MCF 10A (cell line): ENCODE data around the gene QSOX1. TPM values are rescaled to one million over a fixed set of nuclear protein-coding genes. Genes with fewer than 3 reads are reported as not detected.
"Not testable (repeated sequence)": the region's sequence is repeated elsewhere in the genome, so short reads cannot be mapped to it uniquely, and the experiment has no call there.

Source experiments
- BruUV-seq: library from RNA; stranded (reverse); fragments of 400-500 nt; replicated peaks from 2 replicates; lab custom pipeline; 2021; lab: Mats Ljungman, UMichigan
- CTCF ChIA-PET: fragments of 300-600 bp; sonication (Branson Sonifier 250); formaldehyde crosslinking; extraction: SDS; loops from one replicate; lab custom pipeline; 2021; ENCODE audit warnings: antibody characterized with exemption, inconsistent platforms; lab: Yijun Ruan, JAX
- POLR2A ChIA-PET: fragments of 300-600, 350-650 bp; sonication (Branson Sonifier 250); formaldehyde crosslinking; extraction: SDS; loops from one replicate; lab custom pipeline; 2020; ENCODE audit warnings: antibody characterized with exemption, inconsistent platforms; lab: Yijun Ruan, JAX
- DNase-seq: peaks from one replicate; pipeline ENCODE4 v3.0.0-alpha.2; 2018; ENCODE audit not compliant: unreplicated experiment
- H3K27ac Mint-ChIP-seq: one replicate; pipeline ENCODE4 v1.8.0; 2022; ENCODE audit warnings: mild to moderate bottlenecking, low read depth, mixed read lengths; ENCODE audit not compliant: unreplicated experiment
- H3K27me3 Mint-ChIP-seq: one replicate; pipeline ENCODE4 v1.8.0; 2022; ENCODE audit warnings: mixed read lengths; ENCODE audit not compliant: insufficient read depth, unreplicated experiment
- H3K36me3 Mint-ChIP-seq: one replicate; pipeline ENCODE4 v1.8.0; 2022; ENCODE audit warnings: mild to moderate bottlenecking, moderate library complexity, mixed read lengths; ENCODE audit not compliant: insufficient read depth, unreplicated experiment
- H3K4me1 Mint-ChIP-seq: one replicate; pipeline ENCODE4 v1.8.0; 2022; ENCODE audit warnings: mixed read lengths; ENCODE audit not compliant: insufficient read depth, unreplicated experiment
- H3K4me3 Mint-ChIP-seq: one replicate; pipeline ENCODE4 v1.8.0; 2022; ENCODE audit warnings: mild to moderate bottlenecking, moderate library complexity, mixed read lengths; ENCODE audit not compliant: unreplicated experiment
- H3K9me3 Mint-ChIP-seq: one replicate; pipeline ENCODE4 v1.8.0; 2022; ENCODE audit warnings: mixed read lengths; ENCODE audit not compliant: unreplicated experiment
- CTCF ChIP-seq: fragments of 200-600 bp; IDR thresholded peaks from one replicate; pipeline ENCODE4 v1.8.0; 2022; ENCODE audit warnings: antibody characterized with exemption, mild to moderate bottlenecking; ENCODE audit not compliant: unreplicated experiment
- intact Hi-C: fragments of 100-400 bp; cut with micrococcal nuclease; formaldehyde crosslinking; loops from 2 replicates; pipeline ENCODE4 v1.14.1; 2022
- total RNA-seq: library from RNA; stranded (reverse); gene quantifications from 2 replicates; pipeline ENCODE4 v1.2.3, GENCODE V29; 2022

The QSOX1 gene
- total RNA-seq, 1 experiment from 2014 or later, result 309 TPM

- DNase-seq, result peak; percentile 96
- BruUV-seq, result no TSS peak
- POLR2A ChIA-PET, result interaction anchor here (0.7 to 3.4 kb wide), 6 partner anchors 21 to 240 kb away, joined by 3 to 22 read pairs (median 3); partner anchors contain the start of gene QSOX1
- peak overlapping the region; percentile 80 for H3K27ac Mint-ChIP-seq
- no peak for TF ChIP-seq CTCF
- no peak overlapping the region for H3K4me3 Mint-ChIP-seq
- H3K4me1 Mint-ChIP-seq, result peaks cover 25% of the 10 kb centered on the region
- peaks cover 8% of the 10 kb centered on the region for H3K9me3 Mint-ChIP-seq
- H3K27me3 Mint-ChIP-seq, result no peaks in the 10 kb centered on the region
- CTCF ChIA-PET, result interaction anchor here (1.2 to 2.9 kb wide), 4 partner anchors 20 to 65 kb away, joined by 4 to 8 read pairs (median 6); partner anchors contain the start of gene QSOX1
- intact Hi-C loops, result loop anchor here (1.0 kb wide), 2 partner anchors 25 to 28 kb away; no protein-coding TSS in a partner anchor
- no peaks in the 10 kb centered on the region for H3K36me3 Mint-ChIP-seq
Observed at GRCh38 chr1:180123463-180123936, 31.2 kb upstream of the QSOX1 start.

- Mint-ChIP-seq H3K4me1 (peaks cover 24% of the 10 kb centered on the region), H3K36me3 (no peaks in the 10 kb centered on the region), H3K4me3 (no peak overlapping the region), H3K9me3 (no peaks in the 10 kb centered on the region), H3K27ac (no peak overlapping the region), H3K27me3 (no peaks in the 10 kb centered on the region)
- POLR2A ChIA-PET, result no interaction called here
- BruUV-seq, result no TSS peak
- CTCF ChIA-PET, result no interaction called here
- intact Hi-C loops, result no loop called here
- no peak for DNase-seq
- no peak for TF ChIP-seq CTCF
Observed at GRCh38 chr1:180130651-180131050, 24.0 kb upstream of the QSOX1 start.

- no peak for TF ChIP-seq CTCF
- DNase-seq, result peak; percentile 88
- ChIA-PET CTCF (interaction anchor here (0.6 to 1.1 kb wide), 3 partner anchors 45 to 1599 kb away, joined by 3 to 4 read pairs (median 3); no protein-coding TSS in a partner anchor), POLR2A (interaction anchor here (0.7 to 1.0 kb wide), 2 partner anchors 24 to 249 kb away, joined by 3 read pairs; no protein-coding TSS in a partner anchor)
- Mint-ChIP-seq H3K4me1 (peaks cover 27% of the 10 kb centered on the region), H3K36me3 (no peaks in the 10 kb centered on the region), H3K4me3 (no peak overlapping the region), H3K27ac (peak overlapping the region; percentile 2), H3K27me3 (no peaks in the 10 kb centered on the region), H3K9me3 (peaks cover under 1% of the 10 kb centered on the region)
- intact Hi-C loops, result no loop called here
- BruUV-seq, result no TSS peak
Observed at GRCh38 chr1:180131510-180131909, 23.2 kb upstream of the QSOX1 start.

GRCh38 chr1:180133193-180133592, 21.5 kb upstream of the QSOX1 start:
- Mint-ChIP-seq H3K9me3 (peaks cover 8% of the 10 kb centered on the region), H3K27me3 (no peaks in the 10 kb centered on the region), H3K4me3 (no peak overlapping the region), H3K27ac (no peak overlapping the region), H3K4me1 (peaks cover 30% of the 10 kb centered on the region), H3K36me3 (no peaks in the 10 kb centered on the region)
- ChIA-PET POLR2A (no interaction called here), CTCF (interaction anchor here (0.6 to 1.7 kb wide), 2 partner anchors 24 to 56 kb away, joined by 3 to 4 read pairs; no protein-coding TSS in a partner anchor)
- intact Hi-C loops, result no loop called here
- DNase-seq, result no peak
- TF ChIP-seq CTCF, result no peak
- BruUV-seq, result no TSS peak

GRCh38 chr1:180133688-180134087, 21.0 kb upstream of the QSOX1 start:
- intact Hi-C loops, result not testable (repeated sequence)

More at GRCh38 chr1:180133688-180134087, 21.0 kb upstream of the QSOX1 start:
- H3K36me3 Mint-ChIP-seq, POLR2A ChIA-PET, H3K27me3 Mint-ChIP-seq, H3K4me3 Mint-ChIP-seq, BruUV-seq, DNase-seq, H3K27ac Mint-ChIP-seq, H3K9me3 Mint-ChIP-seq: not testable (repeated sequence)
- H3K4me1 Mint-ChIP-seq, result peaks cover 30% of the 10 kb centered on the region
- CTCF ChIA-PET, result interaction anchor here (0.6 to 1.7 kb wide), 2 partner anchors 24 to 55 kb away, joined by 3 to 4 read pairs; no protein-coding TSS in a partner anchor
